Amniotic epithelial cell (primary cell): Measurements from ENCODE around the gene FXYD2.

Source experiments
- DNase-seq: peaks from one replicate; pipeline ENCODE4 v3.0.0-alpha.2; 2010; ENCODE audit warnings: low read depth

The FXYD2 gene

GRCh38 chr11:117796872-117797529 lies 27.5 kb downstream of the FXYD2 start, which contains the start of gene DSCAML1:
Gene DSCAML1 (minus strand): TSS chr11:117797216. CDS start chr11:117797079, 137 bp downstream.
- no peak for DNase-seq

DNA sequence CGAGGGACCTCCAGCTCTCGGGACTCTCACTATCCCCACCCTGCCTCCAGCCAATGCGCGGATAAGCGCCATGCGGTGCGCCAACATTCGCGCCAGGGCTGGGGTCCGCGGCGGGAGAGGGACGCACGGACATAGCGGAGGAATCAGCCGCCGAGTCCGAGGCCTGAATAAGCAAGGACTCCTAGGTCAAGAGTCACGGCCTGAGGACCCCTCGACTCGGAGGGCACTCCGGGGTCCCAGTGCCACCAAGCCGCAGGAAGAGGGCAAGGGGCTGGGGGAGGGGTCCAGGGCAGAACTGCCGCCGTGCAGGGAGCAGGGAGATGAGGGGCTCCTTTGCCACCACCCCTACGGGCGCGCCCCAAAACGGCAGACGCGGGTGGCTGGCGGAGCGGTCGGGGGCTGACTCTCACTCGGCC lies 28.1 kb downstream of the FXYD2 start:
- no peak for DNase-seq

DNA sequence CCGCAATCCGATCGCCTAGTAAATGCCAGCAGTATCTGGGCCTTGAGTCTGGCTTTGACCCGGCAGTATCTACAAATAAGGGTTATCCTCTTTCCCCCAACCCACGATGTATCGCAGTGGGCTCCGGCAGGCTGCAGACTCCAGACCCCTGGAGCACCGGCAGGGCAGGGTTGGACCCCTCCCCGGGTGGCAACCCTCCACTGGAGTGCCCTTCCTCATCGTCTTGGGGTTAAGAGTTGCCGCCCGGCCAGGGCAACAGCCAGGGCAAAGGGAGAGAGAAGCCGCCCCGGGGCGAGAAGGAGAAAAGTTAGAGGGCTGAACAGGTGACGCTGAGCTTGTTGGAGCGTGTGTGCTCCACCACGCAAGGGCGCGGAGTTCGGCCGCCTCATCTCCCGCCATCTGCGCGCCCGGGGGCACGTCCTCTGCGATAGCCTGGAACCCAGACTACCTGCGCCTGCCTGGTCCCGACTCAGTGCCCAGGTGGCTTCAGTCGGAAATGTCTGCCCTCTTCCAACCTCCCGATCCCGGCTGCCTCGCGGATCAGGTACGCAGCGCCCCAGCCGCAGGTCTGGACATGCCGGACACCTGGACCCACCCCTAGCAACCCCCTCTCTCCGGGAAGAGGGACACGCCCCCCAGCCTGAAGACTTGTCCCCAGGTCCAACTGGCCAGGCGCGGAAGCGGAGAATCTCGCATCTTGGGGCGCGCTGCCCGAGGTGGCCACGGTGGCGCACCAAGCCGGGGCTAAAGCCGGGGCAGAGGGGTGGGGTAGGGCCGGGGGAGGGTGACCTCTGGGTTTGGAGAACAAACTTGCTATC lies 28.7 kb downstream of the FXYD2 start:
- no peak for DNase-seq

DNA sequence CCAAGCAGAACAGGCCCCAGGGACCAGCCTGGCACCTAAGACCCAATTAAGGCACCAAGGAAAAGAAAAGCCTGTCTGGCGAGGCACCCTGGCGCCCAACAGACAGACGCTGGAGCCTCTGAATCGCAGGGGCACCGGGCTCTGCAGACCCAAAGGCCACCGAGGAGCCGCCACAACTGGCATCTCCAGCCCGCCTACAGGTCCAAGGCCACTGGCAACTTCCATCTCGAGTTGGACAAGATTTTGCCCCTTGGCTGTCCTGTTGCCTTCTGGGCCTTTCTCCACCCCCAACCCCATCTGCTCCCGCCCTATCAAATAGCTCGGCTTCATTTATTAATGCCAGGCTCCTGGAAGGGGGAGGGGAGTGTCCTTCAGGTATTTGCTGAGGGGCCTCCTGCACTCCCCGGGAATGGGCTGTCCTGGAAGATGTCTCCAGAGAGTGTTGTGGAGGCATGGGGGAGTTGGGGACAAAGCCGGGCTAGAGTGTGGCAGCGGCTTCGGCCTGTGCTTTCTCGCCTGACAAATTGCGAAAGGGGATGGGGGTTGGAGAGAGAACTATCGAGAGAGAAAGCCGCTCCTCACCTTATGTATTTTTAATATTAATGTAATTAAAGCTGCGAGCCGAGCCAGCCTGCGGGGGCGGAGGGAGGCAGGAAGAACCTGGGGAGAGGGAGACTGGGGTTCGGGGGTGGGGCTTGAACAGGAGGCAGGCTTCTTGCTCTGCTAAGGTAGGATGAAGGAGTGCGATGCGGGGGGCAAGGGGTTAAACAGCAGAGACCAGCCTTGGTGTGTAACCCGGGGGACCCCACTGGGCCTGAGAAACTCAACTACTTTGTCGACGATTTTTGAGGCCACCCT lies 29.5 kb downstream of the FXYD2 start:
- no peak for DNase-seq

GRCh38 chr11:117794135-117794534 lies 30.4 kb downstream of the FXYD2 start:
- no peak for DNase-seq

DNA sequence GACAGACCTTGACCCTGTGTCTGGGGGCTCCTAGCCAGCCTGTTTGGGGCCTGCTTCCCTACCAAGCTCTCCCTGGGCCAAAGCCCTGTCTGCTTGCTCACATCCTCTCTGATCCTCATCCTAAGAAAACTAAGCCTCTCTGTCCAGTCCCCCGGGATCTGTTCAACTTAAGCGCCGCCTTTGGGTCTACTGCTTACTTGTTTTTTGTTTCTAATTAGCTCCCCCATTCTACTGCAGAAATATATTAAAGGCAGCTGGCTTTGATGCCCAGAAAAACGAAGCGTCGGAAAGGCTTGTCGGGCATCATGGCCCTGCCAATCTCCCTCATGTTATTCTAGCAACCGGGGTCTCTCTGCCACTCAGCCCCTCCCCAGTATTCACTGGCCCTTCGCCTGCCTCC lies 31.0 kb downstream of the FXYD2 start:
- no peak for DNase-seq

DNA sequence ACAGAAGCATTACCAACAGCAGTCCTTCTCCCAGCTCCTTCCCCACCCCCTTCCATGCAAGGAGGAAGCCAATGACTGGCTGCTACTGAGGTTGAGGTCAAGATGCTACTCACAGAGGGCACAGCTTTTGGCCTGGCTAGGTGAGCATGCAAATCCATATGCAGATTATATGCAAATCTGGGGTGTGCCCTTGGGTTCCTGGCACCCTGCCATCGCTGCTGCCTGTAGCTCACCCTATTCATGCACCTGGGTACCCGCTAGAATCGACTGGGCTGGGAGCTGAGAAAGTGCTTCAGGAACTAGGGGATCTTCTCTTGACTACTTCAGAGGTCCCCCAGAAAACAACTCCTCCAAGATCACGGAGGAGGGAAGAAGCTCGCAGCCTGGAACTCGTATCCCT lies 31.6 kb downstream of the FXYD2 start:
- no peak for DNase-seq

DNA sequence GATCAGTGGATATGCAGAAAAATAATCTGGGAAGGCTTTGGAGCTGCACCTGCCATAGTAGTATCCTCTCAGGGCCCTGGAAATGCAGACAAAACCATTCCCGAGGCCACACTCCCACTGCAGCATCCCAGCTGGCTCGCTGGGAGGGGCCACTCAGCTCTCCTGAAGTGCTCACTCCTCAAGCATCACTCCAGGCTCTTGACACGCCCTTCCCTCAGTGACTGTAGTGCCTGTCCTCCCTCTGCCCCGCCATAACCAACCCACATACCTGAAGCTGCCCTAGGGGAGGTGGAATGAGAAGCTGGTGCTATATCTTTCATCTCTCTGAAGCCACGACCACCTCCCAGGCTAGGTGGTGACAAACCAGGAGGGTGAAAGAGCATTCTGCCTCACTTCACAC lies 32.3 kb downstream of the FXYD2 start:
- no peak for DNase-seq

- DNase-seq, result no peak
These were observed 34.3 kb downstream of the FXYD2 start for GRCh38 chr11:117790279-117790678.

GRCh38 chr11:117789241-117789640 lies 35.3 kb downstream of the FXYD2 start:
- no peak for DNase-seq

DNA sequence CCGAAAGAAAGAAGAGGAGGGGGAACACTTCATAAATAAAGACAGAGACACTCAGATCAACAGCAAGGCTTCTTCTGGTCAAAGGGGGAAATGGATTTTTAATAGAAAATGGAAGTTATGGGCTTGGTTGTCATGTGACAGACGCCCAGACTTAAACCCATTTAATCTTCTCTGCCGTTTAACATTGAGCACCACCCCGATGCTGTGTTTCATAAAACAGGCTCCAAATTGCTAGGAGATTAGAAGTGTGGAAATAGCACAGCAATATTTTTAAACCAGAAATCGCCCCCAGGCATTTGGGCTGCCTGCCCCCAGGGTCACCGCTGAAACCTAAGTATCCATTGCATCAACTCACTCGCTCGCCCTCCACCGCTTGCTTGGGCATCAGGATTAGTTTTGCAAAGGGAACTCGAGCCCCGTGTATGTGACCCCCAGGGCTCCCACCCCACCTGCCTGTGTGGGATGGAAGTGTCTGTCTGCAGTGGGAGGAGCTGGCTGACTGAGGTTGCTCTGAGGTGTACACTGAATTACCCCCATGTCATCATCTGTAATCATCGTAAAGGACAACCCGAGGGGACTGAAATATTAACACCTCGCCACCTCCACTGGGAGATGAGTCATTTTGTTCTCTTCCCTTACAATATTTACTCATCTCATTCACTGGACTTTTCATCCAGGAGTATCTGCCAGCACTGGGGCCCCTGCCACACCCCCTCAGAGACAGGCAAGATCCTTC lies 38.2 kb downstream of the FXYD2 start:
- DNase-seq, result no peak

DNA sequence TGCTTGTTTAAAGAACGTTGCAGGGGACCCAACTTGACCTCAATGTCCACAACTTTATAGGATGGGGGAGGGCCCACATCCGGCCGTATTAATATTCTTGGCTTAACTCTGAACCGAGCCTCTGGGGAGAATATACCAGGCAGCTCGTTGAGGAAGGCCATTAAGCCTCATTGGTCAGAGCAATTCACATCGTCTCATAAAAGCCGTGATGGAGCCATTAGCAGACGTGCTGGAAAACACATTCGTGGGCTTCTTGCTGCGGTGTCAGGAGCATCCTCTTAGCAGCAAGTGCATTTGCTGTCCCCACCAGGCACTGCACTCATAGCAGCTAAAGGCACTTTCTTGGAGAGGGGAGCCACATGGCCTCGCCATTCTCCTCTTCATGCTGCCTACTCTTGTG lies 42.4 kb downstream of the FXYD2 start:
- DNase-seq, result no peak

- no peak for DNase-seq
These were observed 42.9 kb downstream of the FXYD2 start for GRCh38 chr11:117781627-117782026.

DNA sequence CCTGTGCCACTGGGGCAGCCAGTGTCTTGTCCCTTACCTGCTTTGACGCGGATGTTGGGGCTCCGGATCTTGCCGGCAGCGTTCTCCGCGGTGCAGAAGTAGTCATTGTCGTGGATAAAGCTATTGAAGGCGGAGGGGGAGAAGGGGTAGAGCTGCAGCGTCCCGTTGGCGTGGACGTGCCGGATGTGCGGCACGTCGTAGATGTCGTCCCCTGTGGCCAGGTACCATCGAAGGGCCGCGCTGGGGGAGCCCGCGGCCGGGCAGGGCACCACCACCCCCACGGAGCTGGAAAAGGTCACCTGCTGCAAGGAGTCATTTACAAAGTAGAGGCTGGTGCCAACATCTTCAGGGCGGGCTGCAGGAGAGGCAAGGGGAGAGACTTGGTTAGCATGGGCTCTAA lies 44.1 kb downstream of the FXYD2 start:
- DNase-seq, result no peak

GRCh38 chr11:117774553-117774952 lies 50.0 kb downstream of the FXYD2 start:
- DNase-seq, result no peak

- DNase-seq, result no peak
These were observed 52.2 kb downstream of the FXYD2 start for GRCh38 chr11:117772360-117772759.

DNA sequence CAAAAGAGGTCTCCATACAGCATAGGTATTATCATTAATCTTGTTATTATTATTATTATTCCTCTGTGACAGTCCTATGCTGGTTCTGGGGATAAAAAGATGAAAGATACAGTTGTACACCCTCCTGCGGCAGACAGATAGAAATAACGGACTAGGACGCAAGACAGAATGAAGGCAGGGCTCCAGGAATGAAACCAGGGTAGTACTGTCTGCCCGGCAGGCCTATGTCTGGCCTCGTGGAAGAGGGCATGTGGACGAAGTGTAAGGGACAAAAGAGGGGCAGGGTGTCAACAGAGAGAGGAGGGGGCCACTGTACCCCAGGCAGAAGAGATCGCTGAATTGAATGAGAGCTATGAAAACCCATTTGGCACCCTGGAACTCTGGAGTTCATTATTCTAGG lies 52.7 kb downstream of the FXYD2 start:
- DNase-seq, result no peak

DNA sequence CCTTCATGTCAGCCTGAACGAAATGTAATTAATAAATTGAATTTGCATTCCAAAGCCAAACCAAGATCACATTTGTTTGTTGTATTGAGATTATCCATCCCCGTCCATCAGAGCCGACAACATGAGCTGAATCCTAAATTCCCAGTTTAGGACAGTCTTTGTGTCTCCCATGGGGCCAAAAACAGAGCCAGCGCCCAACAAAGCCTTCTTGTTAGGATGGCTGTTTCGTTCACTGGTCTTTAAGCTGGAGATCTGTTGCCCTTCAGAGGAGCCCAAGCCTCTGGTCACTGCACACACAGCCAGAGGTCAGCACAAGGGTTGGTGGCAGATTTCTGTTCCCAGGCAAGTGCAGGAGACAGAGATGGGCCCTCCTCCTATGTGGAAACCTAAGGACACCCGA lies 53.3 kb downstream of the FXYD2 start:
- no peak for DNase-seq

GRCh38 chr11:117770061-117770460 lies 54.5 kb downstream of the FXYD2 start:
- DNase-seq, result no peak
